NB4 (cell line): ENCODE data around the gene FEM1B.

Experiments used
- DNase-seq: peaks from one replicate; pipeline ENCODE4 v3.0.0; 2010; ENCODE audit warnings: low read depth
- H3K4me3 ChIP-seq: one replicate; pipeline ENCODE4 v1.5.1; 2011; ENCODE audit warnings: mild to moderate bottlenecking, low read depth, low read length, moderate library complexity
- MAX ChIP-seq: IDR thresholded peaks from 2 replicates; pipeline ENCODE4 v1.6.1; 2011; ENCODE audit warnings: low read depth, low read length
- MYC ChIP-seq: IDR thresholded peaks from 2 replicates; pipeline ENCODE4 v1.6.1; 2011; ENCODE audit warnings: low read depth, low read length
- POLR2A ChIP-seq: IDR thresholded peaks from 2 replicates; pipeline ENCODE4 v1.6.1; 2011; ENCODE audit warnings: mild to moderate bottlenecking; ENCODE audit not compliant: insufficient read length; ENCODE audit errors: extremely low read depth
- TF ChIP-seq, protein P1 (sequence below): IDR thresholded peaks from one replicate; pipeline ENCODE4 v1.5.1; 2012; ENCODE audit warnings: low read depth, low read length

The FEM1B gene

DNA sequence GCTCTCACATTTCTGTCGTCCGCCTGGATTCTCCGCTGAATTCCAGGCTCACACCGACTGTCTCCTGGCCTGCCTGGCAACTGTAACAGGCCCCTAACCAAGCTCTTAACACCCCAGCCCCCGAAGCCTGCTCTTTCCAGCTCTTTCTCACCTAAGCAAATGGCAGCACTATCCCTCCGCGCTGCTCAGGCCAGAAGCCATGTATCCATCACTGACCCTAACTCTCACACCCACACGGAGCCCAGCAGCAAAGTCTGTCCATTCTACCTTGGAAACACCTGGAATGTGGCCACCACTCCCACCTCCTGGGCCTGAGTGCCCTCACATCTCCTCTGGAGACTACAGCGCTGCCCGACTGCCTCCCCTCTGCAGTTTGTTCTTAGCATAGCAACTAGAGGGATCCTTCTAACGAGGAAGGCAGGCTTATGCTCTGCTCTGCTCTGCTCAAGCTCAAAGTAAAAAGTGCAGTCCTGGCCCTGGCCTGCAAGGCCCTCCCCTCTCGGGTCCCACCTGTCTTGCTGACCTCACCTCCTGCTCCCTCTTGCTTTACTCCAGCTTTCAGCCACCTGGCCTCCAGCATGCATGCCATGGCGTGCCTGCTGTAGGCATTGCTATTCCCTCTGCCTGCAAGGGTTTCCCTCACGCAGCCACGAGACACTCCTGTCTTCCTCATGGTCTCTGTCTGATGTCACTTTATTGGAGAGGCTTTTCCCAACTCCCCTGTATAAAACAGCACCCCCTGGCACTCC, 27.2 kb downstream of the FEM1B start:
- no peak for DNase-seq
- no peak overlapping the region for H3K4me3 ChIP-seq
- TF ChIP-seq MAX (no peak), POLR2A (no peak), MYC (no peak)
- TF ChIP-seq, protein P1, sequence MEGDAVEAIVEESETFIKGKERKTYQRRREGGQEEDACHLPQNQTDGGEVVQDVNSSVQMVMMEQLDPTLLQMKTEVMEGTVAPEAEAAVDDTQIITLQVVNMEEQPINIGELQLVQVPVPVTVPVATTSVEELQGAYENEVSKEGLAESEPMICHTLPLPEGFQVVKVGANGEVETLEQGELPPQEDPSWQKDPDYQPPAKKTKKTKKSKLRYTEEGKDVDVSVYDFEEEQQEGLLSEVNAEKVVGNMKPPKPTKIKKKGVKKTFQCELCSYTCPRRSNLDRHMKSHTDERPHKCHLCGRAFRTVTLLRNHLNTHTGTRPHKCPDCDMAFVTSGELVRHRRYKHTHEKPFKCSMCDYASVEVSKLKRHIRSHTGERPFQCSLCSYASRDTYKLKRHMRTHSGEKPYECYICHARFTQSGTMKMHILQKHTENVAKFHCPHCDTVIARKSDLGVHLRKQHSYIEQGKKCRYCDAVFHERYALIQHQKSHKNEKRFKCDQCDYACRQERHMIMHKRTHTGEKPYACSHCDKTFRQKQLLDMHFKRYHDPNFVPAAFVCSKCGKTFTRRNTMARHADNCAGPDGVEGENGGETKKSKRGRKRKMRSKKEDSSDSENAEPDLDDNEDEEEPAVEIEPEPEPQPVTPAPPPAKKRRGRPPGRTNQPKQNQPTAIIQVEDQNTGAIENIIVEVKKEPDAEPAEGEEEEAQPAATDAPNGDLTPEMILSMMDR = no peak

GRCh38 chr15:68305420-68305871, 27.9 kb downstream of the FEM1B start:
- TF ChIP-seq MYC (no peak), MAX (no peak), POLR2A (no peak)
- TF ChIP-seq, protein P1 = no peak
- DNase-seq = no peak
- no peak overlapping the region for H3K4me3 ChIP-seq

GRCh38 chr15:68307131-68307928, 29.8 kb downstream of the FEM1B start:
- TF ChIP-seq MAX (no peak), POLR2A (no peak), MYC (no peak)
- TF ChIP-seq, protein P1 = no peak
- DNase-seq = no peak
- H3K4me3 ChIP-seq = no peak overlapping the region

DNA sequence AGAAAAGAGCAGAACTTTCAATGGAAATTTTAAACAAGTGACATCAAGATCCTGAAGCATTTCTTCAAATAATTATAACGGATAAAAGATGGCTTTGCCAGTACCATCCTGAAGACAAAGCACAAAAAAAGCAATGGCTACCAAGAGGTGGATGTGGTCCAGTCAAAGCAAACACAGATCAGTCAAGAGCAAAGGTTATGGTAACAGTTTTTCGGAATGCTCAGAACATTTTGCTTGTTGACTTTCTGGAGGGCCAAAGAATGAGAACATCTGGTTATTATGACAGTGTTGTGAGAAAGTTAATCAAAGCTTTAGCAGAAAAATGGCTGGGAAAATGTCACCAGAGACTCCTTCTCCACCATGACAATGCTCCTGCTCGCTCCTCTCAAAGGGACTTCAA, 31.5 kb downstream of the FEM1B start:
- TF ChIP-seq MAX (no peak), POLR2A (no peak), MYC (no peak)
- TF ChIP-seq, protein P1 = no peak
- no peak for DNase-seq
- H3K4me3 ChIP-seq = no peak overlapping the region

GRCh38 chr15:68310178-68310803, 32.7 kb downstream of the FEM1B start:
- no peak for DNase-seq
- TF ChIP-seq MYC = no peak
- no peak for TF ChIP-seq MAX
- TF ChIP-seq, protein P1 = no peak
- no peak for TF ChIP-seq POLR2A
- H3K4me3 ChIP-seq = no peak overlapping the region
